Measurements from ENCODE around the gene AGAP9.
"Not testable (repeated sequence)": the region's sequence is repeated elsewhere in the genome, so short reads cannot be mapped to it uniquely, and the experiment has no call there.

AGAP9 gene

DNA sequence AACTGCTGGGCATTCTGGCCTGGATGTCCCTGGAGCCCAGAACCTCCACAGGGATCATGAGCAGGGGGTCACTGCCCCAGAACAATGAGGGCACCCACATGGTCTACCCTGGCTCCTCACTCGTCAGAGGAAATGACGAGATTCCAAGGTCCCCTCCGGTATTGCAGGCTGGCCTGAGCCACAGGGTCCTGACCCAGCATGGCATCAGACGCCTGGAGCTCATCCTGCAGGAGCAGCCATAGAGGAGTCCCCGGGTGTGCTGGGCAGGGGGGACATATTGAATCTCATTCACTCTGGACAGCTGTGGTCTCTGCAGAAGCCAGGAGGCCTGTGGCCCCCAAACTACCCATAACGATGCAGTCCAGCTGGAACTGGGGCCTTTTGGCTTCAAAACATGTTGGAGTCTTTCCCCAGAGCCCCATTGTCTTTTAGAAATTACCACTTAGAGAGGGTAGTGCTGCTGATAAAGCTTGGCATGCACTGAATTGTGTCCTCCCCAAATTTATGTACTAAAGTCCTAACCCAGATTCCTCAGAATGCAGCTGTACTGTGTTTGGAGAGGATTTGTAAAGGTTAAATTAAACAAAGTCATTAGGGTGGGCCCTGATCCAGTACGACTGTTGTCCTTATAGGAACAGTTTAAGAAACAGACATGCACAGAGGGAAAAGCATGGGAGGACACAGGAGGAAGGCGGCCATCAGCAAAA is 67.2 kb downstream of the AGAP9 start:
- no peak for DNase-seq

DNA sequence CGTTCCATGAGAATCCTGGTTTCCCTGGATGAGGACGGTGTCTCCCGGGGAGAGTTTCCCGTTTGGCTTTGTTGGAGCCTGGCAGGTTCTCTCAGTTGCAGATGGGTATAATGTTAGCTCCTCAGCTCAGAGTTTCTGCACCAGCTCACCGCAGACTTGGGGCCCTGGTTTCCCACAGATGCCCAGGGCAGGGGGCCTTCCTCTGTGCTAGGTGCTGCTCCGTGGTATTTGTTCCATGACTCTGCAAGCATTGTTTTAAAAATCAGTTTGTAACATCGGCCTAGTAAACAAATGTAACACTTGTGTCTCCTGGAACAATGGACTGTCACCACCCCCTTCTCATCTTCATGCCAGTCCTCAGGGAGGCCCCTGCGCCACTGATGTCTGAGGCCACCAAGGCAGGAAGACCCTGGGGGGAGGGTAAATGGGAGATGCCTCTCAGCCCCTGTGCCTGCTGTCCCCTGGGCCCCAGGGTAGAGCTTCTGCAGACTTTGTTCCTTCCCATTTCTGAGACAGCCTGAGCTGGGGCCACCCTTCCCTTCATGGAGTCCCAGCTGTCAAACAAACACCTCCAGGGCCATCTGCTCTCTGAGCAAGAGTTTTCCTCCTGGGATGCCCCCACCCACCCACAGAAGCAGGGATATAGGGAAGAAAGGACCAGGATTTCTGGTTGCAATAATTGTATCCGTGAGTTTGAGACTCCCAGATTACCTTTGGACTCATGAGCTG is 67.9 kb downstream of the AGAP9 start:
- not testable (repeated sequence) for DNase-seq

DNA sequence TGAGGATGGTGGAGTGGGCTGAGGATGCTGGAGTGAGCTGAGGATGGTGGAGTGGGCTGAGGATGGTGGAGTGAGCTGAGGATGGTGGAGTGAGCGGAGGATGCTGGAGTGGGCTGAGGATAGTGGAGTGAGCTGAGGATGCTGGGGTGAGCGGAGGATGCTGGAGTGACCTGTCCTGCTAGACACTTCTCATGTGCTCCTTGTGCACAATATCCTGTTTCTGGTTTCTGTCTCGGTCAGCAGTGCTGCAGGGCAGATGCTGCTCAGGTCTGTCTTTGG is 68.7 kb downstream of the AGAP9 start:
- DNase-seq = no peak

DNA sequence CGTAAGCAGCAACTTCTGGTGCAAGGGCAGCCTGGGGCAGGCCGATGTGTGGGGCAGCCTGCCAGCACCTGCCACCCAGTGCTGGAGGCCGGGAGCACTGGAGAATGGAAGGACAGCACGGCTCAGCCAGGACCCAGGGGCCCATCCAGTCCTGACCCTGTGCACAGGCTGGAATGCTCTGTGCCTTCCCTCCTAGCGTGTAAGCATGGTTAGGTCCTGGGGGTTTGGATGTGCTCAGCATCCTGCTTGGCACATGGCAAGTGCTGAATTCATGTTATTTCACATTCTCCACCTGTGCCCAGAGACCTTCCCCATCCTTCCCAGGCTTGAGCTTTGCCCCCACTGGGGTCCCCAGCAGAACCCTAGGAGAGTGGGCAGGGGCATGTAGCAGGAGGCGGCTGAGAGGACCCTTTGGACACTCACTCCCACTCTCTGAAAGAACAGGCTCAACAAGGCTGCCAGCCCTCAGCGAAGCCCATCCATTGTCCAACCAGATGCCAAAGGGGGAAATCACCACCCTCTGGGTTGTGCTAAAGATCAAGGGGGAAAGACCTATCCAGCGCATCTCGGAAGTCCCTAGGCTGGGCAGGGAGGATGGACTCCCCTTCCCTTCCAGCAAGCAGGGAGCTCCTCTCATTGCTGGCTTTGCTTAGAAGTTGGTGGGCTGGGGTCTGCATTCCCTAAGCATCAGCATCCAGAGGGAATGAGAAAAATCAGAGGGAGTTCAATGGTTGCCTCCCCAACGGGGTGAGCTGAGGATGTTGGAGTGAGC is 69.2 kb downstream of the AGAP9 start:
- no peak for DNase-seq

DNA sequence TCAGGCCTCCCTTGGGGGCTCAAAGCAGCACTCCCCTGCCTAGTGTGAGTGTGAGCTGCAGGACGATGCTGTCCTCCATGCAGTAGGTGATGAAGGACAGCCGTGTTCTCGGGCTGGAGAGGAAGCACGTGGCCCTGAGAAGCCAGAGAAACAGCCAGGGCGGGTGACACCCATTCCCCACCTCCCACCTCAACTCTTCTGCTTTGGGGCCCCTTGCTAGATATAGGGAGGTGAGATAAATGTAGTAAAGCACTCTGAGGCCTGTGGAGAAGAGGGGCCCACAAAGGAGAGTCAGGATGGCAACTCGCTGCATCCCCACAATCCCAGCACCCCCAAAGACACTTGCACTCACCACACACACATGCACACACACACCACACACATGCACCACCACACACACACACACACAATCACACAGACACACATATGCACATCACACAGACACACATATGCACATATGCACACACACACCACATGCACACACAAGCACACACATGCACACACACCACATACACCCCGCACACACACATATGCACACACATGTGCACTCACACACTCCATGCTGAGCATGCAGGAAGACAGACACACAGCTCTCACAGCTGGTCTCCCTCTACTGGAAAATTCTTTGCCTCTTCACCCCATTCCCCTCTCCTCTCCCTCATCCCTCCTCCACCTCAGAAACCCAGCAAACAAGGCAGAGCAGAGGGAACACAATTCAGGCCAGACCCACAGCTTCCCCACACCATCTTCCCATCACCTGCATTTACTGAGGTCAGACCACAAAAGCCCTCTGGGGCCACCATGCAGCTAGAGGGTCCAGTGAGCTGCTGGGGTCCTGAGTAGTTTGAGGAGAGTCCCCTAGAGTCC is 70.1 kb downstream of the AGAP9 start:
- DNase-seq = no peak

DNA sequence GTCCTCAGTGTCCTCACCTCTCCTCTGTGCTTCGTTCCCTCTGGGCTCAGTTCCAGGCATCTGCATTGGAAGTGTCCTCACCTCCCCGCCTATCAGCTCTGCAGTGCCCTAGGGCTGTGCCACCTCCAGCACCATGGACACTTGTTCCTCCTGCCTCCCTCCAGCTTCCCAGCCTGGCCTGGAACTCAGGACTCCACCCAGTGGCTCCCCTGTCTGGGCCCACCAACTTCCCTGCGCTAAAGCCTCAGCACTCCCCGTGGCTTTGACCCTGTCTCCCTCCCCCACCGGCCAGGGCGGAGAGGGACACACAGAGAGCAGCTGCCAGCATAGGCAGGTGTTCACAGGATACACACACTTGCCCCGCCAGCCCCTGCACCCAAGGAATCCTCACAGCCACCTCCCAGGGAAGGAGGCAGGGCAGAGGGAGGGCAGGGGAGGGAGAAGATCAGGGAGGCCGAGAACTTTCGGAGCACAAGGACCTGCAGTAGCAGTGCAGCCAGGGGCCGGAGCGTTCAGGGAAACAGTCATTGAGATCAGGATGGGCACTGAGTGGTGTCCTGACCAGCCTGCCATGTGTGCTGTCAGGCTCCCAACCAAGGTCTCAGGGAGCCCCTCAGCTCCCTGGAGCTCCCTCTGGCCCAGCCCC is 70.8 kb downstream of the AGAP9 start:
- DNase-seq = no peak

DNA sequence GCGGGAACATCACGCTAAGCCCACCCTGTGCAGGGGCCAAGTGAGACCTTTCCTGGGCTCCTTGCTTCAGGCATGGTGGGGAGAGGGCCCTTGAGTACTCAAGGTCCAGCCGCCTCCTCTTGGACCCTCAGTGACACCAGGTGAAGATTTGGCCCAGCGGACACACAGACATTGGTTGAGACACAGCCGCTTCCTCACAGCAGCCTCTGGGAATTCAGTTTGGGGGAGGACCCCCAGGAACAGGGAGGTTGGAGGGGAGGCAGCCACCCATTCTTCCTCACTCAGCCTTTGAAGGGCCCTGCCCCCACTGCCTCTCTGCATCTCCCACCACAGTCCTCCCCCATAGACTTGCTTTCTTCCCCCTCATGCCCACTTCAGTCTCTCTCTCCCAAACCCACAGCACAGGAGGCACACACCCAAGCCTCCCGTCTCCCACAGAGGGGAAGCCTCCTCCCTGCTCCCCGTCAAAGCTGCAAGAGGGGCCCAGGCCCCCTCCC is 71.4 kb downstream of the AGAP9 start:
- no peak for DNase-seq

Data from activated CD4-positive, alpha-beta T cell treated with anti-CD3 and anti-CD28 coated beads for 4 hours (primary cell).